SK-N-SH (cell line): ENCODE results near the gene OR2M4.

Experiments
- EP300 ChIP-seq, 2 experiments: IDR thresholded peaks; 2 replicates each; pipeline versions ENCODE4 v1.4.0 to v1.6.1; 2012; ENCODE audit warnings: borderline replicate concordance in 1 of 2, low read depth in 1 of 2, low read length in 1 of 2
- EZH2phosphoT487 ChIP-seq: fragments of 200-600 bp; sonication (generic); IDR thresholded peaks from 2 replicates; pipeline ENCODE4 v1.6.1; 2017; ENCODE audit warnings: low read depth, mixed run types, mild to moderate bottlenecking, antibody characterized with exemption, moderate library complexity, borderline replicate concordance
- GABPA ChIP-seq: IDR thresholded peaks from 2 replicates; pipeline ENCODE4 v1.4.0; 2012; ENCODE audit warnings: low read depth, mild to moderate bottlenecking
- GATA2 ChIP-seq: sonication (generic); formaldehyde crosslinking; IDR thresholded peaks from 2 replicates; pipeline ENCODE4 v1.5.0; 2020; ENCODE audit warnings: mild to moderate bottlenecking, missing genetic modification reagents
- POLR2AphosphoS5 ChIP-seq: IDR thresholded peaks from 2 replicates; pipeline ENCODE4 v1.6.1; 2012; ENCODE audit warnings: low read depth, low read length
- RAD21 ChIP-seq: IDR thresholded peaks from 2 replicates; pipeline ENCODE4 v1.6.1; 2012; ENCODE audit warnings: mild to moderate bottlenecking, low read length
- RCOR1 ChIP-seq: fragments of 150-350 bp; IDR thresholded peaks from 2 replicates; pipeline ENCODE4 v1.6.1; 2017; ENCODE audit warnings: antibody characterized with exemption, low read length
- RFX5 ChIP-seq: IDR thresholded peaks from 2 replicates; pipeline ENCODE4 v1.6.1; 2012; ENCODE audit warnings: mild to moderate bottlenecking, improper control_type of control experiment, low read length
- SMC3 ChIP-seq: IDR thresholded peaks from 2 replicates; pipeline ENCODE4 v1.6.1; 2012; ENCODE audit warnings: low read depth, low read length, improper control_type of control experiment
- TEAD4 ChIP-seq: IDR thresholded peaks from 2 replicates; pipeline ENCODE4 v1.4.0; 2012; ENCODE audit warnings: mild to moderate bottlenecking, borderline replicate concordance; ENCODE audit not compliant: insufficient read depth
- TF ChIP-seq, protein P1 (sequence below): fragments of 200-600 bp; sonication (generic); IDR thresholded peaks from 2 replicates; pipeline ENCODE4 v1.6.1; 2017; ENCODE audit warnings: antibody characterized with exemption, mild to moderate bottlenecking, moderate library complexity
- TF ChIP-seq, protein P2 (sequence below): IDR thresholded peaks from 2 replicates; pipeline ENCODE4 v1.4.0; 2012; ENCODE audit warnings: low read depth, borderline replicate concordance
- TF ChIP-seq, protein P3 (sequence below): IDR thresholded peaks from 2 replicates; pipeline ENCODE4 v1.4.0; 2012; ENCODE audit warnings: low read depth
- TF ChIP-seq, protein P4 (sequence below): IDR thresholded peaks from 2 replicates; pipeline ENCODE4 v1.4.0; 2012; ENCODE audit warnings: low read depth, borderline replicate concordance

DNA sequence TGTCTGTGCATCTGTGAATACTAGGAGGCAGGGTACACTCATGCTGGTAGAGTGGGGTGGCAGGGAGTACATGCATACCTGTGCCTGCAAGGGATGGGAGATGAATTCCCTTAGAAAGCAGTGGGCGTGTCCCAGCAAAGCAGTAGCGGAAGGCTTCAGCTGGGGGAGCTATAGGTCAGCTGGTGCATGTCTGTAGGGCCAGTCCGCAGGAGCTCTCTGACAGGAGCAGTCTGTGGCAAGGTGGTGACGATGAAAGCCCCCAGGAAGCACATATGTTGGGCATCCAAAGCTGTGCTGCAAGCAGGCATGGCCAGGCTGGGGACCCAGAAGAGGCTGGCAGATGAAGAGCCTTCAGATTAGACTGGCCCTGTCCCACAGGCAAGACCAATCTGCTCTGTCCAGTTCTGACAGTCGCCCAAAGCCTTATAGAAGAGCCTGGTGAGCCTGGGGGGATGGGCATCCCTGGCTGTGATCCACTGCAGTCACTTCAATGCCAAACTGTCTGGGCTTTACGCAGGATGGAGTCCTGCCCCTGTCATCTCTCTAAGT lies 1.8 kb upstream of the OR2M4 start:
- TF ChIP-seq RAD21 = no peak
- no peak for TF ChIP-seq RFX5
- TF ChIP-seq, protein P1, sequence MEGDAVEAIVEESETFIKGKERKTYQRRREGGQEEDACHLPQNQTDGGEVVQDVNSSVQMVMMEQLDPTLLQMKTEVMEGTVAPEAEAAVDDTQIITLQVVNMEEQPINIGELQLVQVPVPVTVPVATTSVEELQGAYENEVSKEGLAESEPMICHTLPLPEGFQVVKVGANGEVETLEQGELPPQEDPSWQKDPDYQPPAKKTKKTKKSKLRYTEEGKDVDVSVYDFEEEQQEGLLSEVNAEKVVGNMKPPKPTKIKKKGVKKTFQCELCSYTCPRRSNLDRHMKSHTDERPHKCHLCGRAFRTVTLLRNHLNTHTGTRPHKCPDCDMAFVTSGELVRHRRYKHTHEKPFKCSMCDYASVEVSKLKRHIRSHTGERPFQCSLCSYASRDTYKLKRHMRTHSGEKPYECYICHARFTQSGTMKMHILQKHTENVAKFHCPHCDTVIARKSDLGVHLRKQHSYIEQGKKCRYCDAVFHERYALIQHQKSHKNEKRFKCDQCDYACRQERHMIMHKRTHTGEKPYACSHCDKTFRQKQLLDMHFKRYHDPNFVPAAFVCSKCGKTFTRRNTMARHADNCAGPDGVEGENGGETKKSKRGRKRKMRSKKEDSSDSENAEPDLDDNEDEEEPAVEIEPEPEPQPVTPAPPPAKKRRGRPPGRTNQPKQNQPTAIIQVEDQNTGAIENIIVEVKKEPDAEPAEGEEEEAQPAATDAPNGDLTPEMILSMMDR = no peak
- no peak for TF ChIP-seq RCOR1
- TF ChIP-seq GATA2 (CRISPR knock-in tag) = no peak
- TF ChIP-seq, protein P2, sequence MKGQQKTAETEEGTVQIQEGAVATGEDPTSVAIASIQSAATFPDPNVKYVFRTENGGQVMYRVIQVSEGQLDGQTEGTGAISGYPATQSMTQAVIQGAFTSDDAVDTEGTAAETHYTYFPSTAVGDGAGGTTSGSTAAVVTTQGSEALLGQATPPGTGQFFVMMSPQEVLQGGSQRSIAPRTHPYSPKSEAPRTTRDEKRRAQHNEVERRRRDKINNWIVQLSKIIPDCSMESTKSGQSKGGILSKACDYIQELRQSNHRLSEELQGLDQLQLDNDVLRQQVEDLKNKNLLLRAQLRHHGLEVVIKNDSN = no peak
- TF ChIP-seq SMC3 = no peak
- no peak for TF ChIP-seq EP300 (IDR thresholded peaks at IDR 0.05; ENCODE audit: borderline replicate concordance in 1 of 2, low read depth in 1 of 2, low read length in 1 of 2)
- TF ChIP-seq EZH2phosphoT487 = no peak
- no peak for TF ChIP-seq POLR2AphosphoS5
- TF ChIP-seq, protein P3, sequence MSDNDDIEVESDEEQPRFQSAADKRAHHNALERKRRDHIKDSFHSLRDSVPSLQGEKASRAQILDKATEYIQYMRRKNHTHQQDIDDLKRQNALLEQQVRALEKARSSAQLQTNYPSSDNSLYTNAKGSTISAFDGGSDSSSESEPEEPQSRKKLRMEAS = no peak
- TF ChIP-seq GABPA = no peak
- TF ChIP-seq TEAD4 = no peak
- TF ChIP-seq, protein P4, sequence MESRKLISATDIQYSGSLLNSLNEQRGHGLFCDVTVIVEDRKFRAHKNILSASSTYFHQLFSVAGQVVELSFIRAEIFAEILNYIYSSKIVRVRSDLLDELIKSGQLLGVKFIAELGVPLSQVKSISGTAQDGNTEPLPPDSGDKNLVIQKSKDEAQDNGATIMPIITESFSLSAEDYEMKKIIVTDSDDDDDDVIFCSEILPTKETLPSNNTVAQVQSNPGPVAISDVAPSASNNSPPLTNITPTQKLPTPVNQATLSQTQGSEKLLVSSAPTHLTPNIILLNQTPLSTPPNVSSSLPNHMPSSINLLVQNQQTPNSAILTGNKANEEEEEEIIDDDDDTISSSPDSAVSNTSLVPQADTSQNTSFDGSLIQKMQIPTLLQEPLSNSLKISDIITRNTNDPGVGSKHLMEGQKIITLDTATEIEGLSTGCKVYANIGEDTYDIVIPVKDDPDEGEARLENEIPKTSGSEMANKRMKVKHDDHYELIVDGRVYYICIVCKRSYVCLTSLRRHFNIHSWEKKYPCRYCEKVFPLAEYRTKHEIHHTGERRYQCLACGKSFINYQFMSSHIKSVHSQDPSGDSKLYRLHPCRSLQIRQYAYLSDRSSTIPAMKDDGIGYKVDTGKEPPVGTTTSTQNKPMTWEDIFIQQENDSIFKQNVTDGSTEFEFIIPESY = no peak
